Lower leg skin (tissue), 3 donors: Measurements from ENCODE around the gene GNAT1.

Experiments
- CTCF ChIP-seq, 3 donors: fragments of 450-650 bp; IDR thresholded peaks; one replicate each; pipeline ENCODE4 v1.5.1; 2016; ENCODE audit warnings: antibody characterized with exemption in 3 of 3, mild to moderate bottlenecking in 3 of 3, moderate library complexity in 2 of 3
- POLR2A ChIP-seq, 2 donors: fragments of 450-650 bp; IDR thresholded peaks; one replicate each; pipeline ENCODE4 v1.6.1; 2016 to 2017; ENCODE audit warnings: antibody characterized with exemption in 2 of 2, mild to moderate bottlenecking in 1 of 2, moderate library complexity in 1 of 2

DNA sequence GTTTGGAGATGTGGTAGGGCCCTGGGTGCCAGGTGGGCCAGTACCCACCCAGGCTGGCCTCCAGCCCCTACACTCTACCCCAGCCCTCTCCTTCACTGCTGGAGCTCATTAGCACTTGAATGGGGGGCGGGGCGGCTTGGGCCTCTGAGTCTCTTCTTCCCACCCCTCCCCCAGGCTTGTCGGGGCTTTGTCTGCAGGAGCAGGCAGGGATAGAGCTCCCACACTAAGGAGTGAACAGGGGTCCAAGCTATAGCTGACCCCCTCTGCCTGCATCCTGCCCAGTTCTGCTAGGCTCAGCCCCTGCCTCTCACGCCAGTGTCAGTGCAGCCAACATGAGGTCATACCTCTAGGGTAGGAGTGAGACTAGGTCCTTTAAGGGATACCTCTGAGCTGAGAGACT lies 49.8 kb downstream of the GNAT1 start:
- TF ChIP-seq CTCF (IDR thresholded peaks at IDR 0.05), result no peak
- TF ChIP-seq POLR2A (IDR thresholded peaks at IDR 0.05), result no peak
